Activated T-cell treated with anti-CD3 and anti-CD28 coated beads for 4 hours (primary cell): Measurements from ENCODE around the gene CD37.
A peak's percentile ranks its signal among the peaks of the same experiment; 100 is the strongest.
"Not testable (repeated sequence)": the region's sequence is repeated elsewhere in the genome, so short reads cannot be mapped to it uniquely, and the experiment has no call there.

Source experiments
- DNase-seq: peaks from one replicate; pipeline ENCODE4 v3.0.0-alpha.2; 2020

The CD37 gene

DNA sequence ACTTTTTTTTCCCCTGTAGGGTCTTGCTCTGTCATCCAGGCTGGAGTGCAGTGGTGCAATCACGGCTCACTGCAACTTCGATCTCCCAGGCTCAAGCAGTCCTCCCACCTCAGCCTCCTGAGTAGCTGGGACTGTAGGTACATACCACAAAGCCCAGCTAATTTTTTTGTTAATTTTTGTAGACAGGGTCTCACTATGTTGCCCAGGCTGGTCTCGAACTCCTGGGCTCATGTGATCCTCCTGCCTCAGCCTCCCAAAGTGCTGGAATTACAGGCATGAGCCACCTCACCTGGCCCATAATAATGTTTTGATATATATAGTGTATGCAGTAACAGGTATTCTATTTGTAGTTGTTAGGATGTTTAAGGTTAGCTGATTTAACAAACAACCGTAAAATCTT lies 4.0 kb upstream of the CD37 start:
- not testable (repeated sequence) for DNase-seq

DNA sequence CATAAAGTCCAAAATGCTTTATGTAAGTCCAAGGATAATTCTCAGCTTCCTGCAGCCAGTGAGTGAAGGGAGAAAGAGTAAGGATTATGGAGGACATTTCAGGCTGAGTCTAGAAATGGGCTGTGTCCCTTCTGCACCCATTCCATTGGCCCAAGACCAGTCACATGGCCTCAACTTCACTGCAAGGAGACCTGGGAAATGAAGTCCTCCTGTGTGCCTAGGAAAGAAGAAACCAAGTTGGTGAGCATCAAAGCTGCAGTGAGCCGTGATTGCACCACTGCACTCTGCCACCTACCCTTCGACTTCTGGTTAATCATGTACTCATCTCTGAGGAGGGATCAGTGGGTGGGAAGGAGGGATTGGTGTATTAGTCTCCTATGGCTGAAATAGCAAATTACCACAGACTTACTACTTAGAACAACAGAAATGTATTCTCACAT lies 3.6 kb upstream of the CD37 start:
- peak; percentile 33 for DNase-seq

DNA sequence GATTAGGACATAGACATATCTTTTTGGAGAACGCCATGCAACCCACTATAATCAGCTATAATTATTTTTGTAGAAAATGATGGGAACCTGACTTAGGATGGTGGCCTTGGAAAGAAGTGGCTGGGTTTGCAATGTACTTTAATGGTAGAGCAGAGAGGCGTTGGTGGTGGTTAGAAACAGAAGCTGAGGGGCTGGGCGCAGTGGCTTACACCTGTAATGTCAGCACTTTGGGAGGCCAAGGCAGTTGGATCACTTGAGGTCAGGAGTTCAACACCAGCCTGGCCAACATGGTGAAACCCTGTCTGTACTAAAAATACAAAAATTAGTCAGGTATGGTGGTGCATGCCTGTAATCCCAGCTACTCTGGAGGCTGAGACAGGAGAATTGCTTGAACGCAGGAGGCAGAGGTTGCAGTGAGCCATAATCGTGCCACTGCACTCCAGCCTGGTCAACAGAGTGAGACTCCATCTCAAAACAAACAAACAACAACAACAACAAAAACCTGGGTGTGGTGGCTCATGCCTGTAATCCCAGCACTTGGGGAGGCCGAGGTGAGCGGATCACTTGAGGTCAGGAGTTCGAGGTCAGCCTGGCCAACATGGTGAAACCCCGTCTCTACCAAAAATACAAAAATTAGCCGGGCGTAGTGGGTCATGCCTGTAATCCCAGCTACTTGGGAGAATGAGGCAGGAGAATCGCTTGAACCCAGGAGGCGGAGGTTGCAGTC lies 2.4 kb upstream of the CD37 start:
- not testable (repeated sequence) for DNase-seq

DNA sequence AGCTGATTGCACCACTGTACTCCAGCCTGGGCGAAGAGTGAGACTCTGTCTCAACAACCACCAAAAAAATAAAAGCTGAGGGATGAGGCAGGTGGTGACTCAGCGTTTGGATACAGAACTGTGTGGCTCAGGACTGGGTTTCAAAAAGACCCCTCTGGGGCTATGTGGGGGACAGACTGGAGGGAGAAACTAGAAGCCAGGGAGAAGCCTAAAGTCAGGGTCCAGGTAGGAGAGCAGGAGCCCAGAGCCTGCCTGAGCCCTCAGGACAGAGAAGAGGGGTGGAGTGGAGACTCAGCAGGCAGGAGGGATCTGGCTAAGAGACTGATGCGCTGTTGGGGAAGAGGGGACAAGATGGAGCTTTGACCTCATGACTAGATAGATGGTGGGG lies 1.8 kb upstream of the CD37 start:
- no peak for DNase-seq

DNA sequence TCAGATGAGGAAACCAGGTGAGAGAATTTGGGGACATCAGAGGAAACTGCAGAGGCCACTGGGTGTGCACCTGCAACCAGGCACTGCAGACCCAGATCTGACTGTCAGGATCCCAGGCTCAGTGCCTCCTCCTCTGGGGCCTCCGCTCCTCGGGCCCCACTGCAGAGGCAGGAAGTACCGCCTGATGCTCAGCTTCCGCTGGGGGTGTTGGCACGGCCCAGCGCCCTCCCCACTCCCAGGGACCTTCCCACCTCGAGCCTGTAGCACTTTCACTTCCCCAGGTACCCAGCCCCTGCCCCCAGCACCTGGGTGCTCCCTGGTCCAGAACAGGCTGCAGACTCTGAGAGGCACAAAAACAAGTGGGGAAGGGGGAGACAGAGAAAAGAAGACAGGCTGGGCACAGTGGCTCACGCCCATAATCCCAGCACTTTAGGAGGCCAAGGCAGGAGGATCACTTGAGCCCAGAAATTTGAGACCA lies 1.4 kb upstream of the CD37 start:
- DNase-seq = peak; percentile 49

DNA sequence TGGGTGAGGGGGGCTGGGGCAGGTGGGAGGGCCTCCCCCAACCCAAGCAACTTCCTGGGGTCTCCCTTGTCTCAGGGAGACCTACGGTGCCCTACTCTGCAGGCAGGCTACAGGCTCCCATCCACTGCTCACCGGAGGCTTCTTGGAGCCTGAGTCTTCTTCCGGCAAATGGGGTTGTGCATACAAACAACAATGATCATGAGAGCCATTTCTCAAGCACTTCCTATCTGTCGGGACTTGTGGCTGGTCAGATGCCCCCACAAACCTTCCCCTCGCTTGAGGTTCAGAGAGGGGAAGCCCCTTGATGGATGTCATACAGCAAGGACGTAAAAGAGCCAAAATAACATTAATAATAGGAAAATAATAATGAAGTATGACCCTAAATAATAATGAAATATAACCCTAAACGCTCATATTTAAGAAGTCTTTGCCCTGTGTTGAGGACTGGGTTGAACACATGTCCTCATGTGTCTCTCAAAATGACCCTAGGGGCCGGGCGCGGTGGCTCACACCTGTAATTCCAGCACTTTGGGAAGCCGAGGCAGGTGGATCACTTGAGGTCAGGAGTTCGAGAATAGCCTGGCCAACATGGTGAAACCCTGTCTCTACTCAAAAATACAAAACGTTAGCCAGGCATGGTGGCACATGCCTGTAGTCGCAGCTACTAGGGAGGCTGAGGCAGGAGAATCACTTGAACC lies 727 bp downstream of the CD37 start:
- no peak for DNase-seq

DNA sequence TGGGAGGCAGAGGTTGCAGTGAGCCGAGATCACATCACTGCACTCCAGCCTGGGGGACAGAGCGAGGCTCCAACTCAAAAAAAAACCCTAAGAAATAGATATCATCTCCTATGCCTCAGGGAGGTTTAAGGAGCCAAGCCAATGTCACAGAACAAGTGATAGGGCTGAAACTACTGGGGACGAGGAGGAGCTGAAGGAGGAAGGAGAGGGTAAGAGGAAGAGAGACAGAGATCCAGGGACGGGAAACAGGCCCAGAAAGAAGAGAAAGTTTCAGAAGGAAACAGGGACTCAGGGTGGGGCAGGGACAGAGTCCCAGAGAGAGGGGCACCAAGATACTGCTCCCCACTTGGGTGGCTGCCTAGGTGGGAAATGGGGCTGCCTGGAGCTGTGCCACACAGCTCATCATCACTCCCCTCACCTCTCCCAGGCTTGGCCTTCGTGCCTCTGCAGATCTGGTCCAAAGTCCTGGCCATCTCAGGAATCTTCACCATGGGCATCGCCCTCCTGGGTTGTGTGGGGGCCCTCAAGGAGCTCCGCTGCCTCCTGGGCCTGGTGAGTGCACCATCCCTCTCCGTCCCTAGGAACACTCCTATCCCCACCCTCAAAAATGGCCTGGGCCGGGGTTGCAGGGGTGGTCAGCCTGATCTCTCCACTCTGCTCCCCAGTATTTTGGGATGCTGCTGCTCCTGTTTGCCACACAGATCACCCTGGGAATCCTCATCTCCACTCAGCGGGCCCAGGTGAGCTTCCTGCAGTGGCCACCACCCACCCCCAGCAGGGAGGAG lies 1.5 kb downstream of the CD37 start:
- DNase-seq = no peak

- no peak for DNase-seq
Measured at GRCh38 chr19:49337267-49338022, 2.2 kb downstream of the CD37 start.

DNA sequence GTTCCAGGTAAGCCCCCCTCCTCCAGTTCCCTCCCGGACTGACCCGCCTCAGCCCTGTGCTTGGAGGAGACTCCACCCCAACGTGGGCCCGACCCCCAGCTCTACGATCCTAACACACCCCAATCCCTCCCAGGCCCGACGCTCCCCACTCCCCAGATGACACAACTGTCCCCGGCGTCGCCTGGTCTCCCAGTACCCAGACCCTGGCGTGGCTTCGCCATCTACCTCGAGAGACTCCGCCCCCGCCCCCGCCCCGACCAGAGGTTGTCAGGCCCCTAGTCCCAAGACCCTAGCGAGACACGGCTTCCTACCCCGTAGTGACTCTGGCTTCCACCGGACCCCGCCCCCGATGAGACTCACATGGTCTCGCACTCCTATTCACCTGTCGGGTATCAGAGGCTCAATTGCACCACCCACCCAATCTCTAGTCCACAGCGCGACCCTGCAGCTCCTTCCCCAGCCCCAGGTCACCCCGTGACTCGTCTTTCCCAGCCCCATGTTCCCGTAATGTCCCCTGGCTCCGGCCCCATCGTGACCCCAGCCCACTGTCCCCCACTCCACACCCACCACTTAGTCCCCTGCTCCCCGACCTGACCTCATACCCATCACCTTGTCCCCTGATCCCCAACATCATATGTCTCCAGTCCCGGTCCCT lies 2.9 kb downstream of the CD37 start:
- DNase-seq = no peak

DNA sequence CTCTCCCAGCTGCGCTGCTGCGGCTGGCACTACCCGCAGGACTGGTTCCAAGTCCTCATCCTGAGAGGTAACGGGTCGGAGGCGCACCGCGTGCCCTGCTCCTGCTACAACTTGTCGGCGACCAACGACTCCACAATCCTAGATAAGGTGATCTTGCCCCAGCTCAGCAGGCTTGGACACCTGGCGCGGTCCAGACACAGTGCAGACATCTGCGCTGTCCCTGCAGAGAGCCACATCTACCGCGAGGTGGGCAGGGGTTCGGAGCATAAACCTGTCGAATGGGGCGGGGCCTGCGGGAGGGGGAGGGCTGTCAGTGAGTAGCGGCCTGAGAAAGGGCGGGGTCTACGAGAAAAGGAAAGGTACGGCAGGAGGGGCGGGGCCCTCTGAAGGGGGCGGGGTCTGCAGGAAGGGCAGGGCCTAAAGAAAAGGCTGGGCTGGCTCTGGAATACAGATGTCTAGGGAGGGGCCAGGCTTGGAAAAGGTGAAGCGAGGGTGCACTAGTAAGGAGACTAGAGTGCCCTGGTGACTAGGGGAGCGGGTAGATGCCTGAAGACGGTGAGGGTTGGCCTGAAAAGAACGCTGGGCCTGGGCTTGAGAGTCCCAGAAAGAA lies 3.6 kb downstream of the CD37 start:
- DNase-seq = no peak

DNA sequence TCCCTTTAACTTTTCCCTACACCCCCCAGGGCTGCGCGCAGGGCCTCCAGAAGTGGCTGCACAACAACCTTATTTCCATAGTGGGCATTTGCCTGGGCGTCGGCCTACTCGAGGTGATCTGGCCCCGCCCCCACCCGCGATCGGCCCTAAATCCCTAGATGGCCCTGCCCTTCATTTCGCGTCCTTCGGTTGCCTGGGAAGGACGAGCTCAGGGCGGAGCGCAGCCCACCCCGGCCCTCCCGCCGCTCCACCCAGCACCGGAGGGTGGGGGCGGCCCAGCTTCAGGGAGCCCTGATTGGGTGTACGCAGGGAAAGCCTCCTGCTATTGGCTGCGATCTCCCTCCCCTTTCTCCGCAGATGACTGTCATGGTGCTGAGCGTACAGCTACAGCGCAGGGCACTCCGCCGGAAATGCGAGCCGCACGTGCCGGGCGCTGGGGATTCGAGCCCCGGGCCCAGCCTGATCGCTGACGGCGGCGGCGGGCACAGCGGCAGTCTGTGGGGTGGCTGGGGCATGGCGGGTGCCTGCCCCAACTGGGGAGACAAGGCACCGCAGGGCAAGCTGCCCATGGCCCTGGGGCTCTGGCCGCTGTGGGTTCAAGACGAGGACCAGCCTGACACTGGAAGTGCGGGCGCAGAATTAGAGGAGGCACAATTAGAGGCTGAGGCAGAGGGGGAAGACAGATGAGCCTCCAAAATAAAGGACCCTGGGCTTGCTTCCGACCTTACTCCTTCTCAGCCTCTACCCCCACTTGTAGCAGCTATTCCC lies 4.3 kb downstream of the CD37 start:
- DNase-seq = no peak

GRCh38 chr19:49340069-49340864 lies 5.1 kb downstream of the CD37 start:
- no peak for DNase-seq

DNA sequence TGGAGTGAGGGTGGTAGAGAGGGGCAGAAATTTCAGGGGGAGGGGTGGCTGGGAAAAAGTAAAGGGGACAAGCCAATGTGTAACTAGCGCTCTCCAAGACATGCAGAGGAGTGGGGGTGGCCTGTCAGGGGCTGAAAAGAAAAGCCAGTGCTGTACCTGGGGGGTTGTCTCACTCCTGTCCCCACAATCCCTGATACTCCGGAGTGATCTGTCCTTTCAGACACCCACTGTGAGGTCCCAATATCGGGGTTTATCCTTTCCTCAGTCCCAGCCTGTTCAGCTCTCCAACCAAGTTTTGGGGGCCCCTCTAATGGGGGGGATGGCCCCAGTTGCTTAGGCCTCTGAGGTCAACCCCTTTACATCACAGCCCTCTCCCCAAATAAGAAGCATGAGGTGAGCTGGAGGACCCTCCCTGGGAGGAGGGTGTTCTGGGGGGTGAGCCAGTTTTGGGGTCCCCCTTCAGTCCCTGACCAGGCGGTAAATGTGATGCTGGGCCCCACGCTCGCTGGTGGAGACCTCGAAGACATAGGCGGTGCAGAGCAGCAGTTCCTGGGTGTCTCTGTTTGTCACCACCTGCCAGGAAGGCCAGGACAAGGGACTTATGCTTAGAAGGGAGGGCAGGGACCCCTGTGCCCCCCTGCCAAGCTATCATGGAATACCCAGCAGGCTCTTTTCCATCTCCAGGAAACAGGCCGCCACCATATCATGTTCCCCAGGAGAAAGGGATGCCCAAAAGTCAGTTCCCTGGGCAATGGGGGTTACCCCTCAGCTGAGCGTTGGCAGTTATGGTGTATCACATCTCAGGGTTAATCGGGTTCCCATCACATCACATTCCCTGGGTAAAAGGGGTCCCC lies 5.9 kb downstream of the CD37 start:
- DNase-seq = no peak

DNA sequence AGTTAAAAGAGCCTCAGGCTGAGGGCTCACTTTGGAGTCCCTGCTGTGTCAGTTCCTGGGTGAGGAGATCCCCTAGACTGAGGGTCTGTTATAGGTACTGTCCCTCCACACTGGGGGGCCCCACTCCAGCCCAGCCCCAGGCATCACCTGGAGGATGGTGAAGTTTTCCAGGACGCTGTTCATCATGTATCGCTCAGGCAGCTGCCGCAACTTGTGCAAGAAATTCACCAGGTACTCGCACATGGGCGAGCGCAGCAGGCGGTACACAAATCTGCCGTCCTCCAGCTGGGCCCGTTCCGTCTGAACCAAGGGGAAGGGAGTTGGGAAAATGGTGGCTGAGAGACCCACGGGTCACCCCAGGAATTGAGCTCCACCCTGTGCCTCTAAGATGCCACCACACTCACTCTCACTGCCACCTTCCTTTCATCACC lies 7.1 kb downstream of the CD37 start:
- no peak for DNase-seq

DNA sequence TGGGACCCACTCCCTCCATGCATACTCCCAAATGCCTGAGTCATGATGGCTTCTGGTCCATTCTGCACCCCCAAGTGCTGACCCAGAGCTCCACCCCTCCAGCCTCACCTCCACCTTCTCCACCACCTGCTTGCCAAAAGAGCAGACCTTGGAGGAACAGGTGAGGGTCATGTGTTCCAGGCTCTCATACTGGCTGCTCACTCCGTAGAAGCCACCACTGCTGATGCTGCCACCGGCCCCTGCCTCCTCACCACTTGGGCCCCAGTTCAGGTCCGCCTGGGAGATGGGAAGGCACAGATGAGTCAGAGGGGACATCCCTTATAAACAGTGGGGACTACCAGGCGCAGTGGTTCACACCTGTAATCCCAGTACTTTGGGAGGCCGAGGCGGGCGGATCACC lies 7.9 kb downstream of the CD37 start:
- DNase-seq = no peak

DNA sequence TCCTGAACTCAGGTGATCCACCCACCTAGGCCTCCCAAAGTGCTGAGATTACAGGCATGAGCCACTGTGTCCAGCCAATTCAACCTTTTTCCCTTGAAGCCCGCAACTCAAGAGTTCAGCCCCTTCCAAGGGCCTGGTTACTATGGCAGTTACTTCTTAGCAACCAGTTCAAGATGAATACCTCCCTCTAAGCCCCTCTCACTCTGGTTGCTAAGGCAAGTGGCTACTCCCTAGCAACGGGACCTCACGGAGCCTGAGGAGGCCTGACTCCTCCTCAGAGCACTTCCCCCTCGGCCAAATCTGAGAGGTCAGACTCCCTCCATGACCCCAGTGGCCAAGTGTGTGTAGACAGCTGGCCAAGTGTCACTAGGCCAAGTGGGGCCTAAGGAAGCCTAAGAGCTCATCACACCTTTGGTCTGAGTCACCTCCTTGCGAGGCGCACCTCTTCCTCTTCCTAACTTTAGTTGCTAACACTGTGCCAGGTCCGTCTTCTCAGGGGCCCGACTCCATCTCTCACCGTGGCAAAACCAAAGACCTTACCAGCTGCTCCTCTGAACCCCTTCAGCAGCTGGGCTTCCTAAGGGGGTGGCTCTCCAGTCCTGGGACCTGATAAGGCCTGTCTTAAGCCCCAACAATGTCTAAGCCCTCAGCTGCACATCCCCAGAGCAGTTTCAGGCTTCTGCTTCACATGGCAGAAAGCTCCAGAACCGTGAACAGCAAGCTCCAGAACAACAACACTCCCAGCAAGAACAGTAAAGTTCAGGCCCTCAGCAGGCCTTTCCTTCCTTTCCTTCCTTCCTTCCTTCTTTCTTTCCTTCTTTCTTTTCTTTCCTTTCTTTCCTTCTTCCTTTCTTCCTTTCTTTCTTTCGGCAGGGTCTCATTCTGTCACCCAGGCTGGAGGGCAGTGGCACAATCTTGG lies 9.6 kb downstream of the CD37 start:
- DNase-seq = no peak

GRCh38 chr19:49347191-49347590 lies 12.0 kb downstream of the CD37 start:
- DNase-seq = no peak

- no peak for DNase-seq
Measured at GRCh38 chr19:49347835-49348234, 12.6 kb downstream of the CD37 start.
